GM12878 (cell line): ENCODE data around the gene HCST. TPM values are rescaled to one million over a fixed set of nuclear protein-coding genes. Genes with fewer than 3 reads are reported as not detected.

Source experiments
- ATAC-seq: fragments of 200-7000 bp; cut with Tn5 transposase; 3 replicates; pipeline ENCODE4 v1.9.1; 2020; ENCODE audit warnings: mild to moderate bottlenecking, moderate library complexity
- BruUV-seq: library from RNA; stranded (reverse); fragments of 400-500 nt; replicated peaks from 2 replicates; lab custom pipeline; 2021; lab: Mats Ljungman, UMichigan
- CTCF ChIA-PET: fragments of 300-600 bp; sonication (Branson Sonifier 250); formaldehyde crosslinking; extraction: SDS; loops from one replicate; lab custom pipeline; 2021; ENCODE audit warnings: inconsistent platforms; lab: Yijun Ruan, JAX
- POLR2A ChIA-PET: fragments of 350-600 bp; formaldehyde crosslinking; extraction: SDS; loops from one replicate; lab custom pipeline; 2021; ENCODE audit warnings: inconsistent platforms; lab: Charles Lee
- RAD21 ChIA-PET: fragments of 300-600 bp; sonication (Branson Sonifier 250); formaldehyde crosslinking; loops from one replicate; lab custom pipeline; 2023; ENCODE audit warnings: antibody characterized with exemption; ENCODE audit not compliant: unreplicated experiment; lab: Charles Lee
- SMC1A ChIA-PET: fragments of 300-600 bp; sonication (Branson Sonifier 250); formaldehyde crosslinking; loops from one replicate; lab custom pipeline; 2023; ENCODE audit not compliant: unreplicated experiment, uncharacterized antibody; lab: Charles Lee
- DNase-seq: peaks from one replicate; pipeline ENCODE4 v3.0.0-alpha.2; 2011; ENCODE audit warnings: low read depth, low spot score
- FAIRE-seq: peaks from 3 replicates; lab custom pipeline; 2011; peaks lifted over from hg19 to GRCh38; lab: Jason Lieb, UNC
- H2AFZ ChIP-seq: 2 replicates; pipeline ENCODE4 v1.6.0; 2011; ENCODE audit warnings: low read depth, low read length, control low read depth; ENCODE audit not compliant: control insufficient read depth
- H3K27ac ChIP-seq: 2 replicates; pipeline ENCODE4 v1.5.1; 2011; ENCODE audit warnings: control low read depth; ENCODE audit not compliant: control insufficient read depth, insufficient read depth
- H3K27me3 ChIP-seq, 2 experiments: replicated peaks in 1 of 2; 2 replicates each; pipeline versions ENCODE4 v1.6.0 to v1.6.1; 2011; ENCODE audit warnings: low read length in 1 of 2; ENCODE audit not compliant: control insufficient read depth in 2 of 2, insufficient read depth in 2 of 2
- H3K36me3 ChIP-seq, 2 experiments: 2 replicates each; pipeline ENCODE4 v1.5.1; 2011; ENCODE audit warnings: low read length in 1 of 2; ENCODE audit not compliant: control insufficient read depth in 2 of 2, insufficient read depth in 2 of 2
- H3K4me1 ChIP-seq: 2 replicates; pipeline ENCODE4 v1.6.1; 2011; ENCODE audit warnings: mild to moderate bottlenecking, low read length, moderate library complexity, mixed read lengths; ENCODE audit not compliant: control insufficient read depth, insufficient read depth
- H3K4me2 ChIP-seq: 2 replicates; pipeline ENCODE4 v1.6.0; 2011; ENCODE audit warnings: control low read depth; ENCODE audit not compliant: control insufficient read depth, insufficient read depth
- H3K4me3 ChIP-seq: fragments of 200-600 bp; sonication (generic); 2 replicates; pipeline ENCODE4 v1.5.1; 2016
- H3K79me2 ChIP-seq: 2 replicates; pipeline ENCODE4 v1.6.0; 2011; ENCODE audit warnings: low read length; ENCODE audit not compliant: control insufficient read depth, insufficient read depth
- H3K9ac ChIP-seq: 2 replicates; pipeline ENCODE4 v1.8.0; 2011; ENCODE audit warnings: low read length, control low read depth, mixed read lengths; ENCODE audit not compliant: control insufficient read depth, insufficient read depth
- H3K9me3 ChIP-seq: replicated peaks from 3 replicates; pipeline ENCODE4 v1.5.1; 2011; ENCODE audit warnings: mild to moderate bottlenecking, low read length; ENCODE audit not compliant: control insufficient read depth, insufficient read depth
- H4K20me1 ChIP-seq: 2 replicates; pipeline ENCODE4 v1.6.0; 2011; ENCODE audit not compliant: control insufficient read depth, insufficient read depth
- FOXK2 ChIP-seq: fragments of 450-650 bp; IDR thresholded peaks from 2 replicates; pipeline ENCODE4 v1.6.1; 2017; ENCODE audit warnings: mild to moderate bottlenecking, moderate library complexity
- HCFC1 ChIP-seq: fragments of 150-350 bp; IDR thresholded peaks from 2 replicates; pipeline ENCODE4 v1.6.1; 2014; ENCODE audit warnings: low read length
- MEF2B ChIP-seq: fragments of 450-650 bp; IDR thresholded peaks from 2 replicates; pipeline ENCODE4 v1.6.1; 2018; ENCODE audit warnings: mild to moderate bottlenecking, moderate library complexity; ENCODE audit not compliant: partially characterized antibody, poor library complexity, severe bottlenecking
- RELA ChIP-seq: fragments of 450-650 bp; IDR thresholded peaks from 2 replicates; pipeline ENCODE4 v1.8.0; 2014; ENCODE audit warnings: borderline replicate concordance; ENCODE audit not compliant: partially characterized antibody
- SPI1 ChIP-seq: IDR thresholded peaks from 2 replicates; pipeline ENCODE4 v1.6.1; 2011; ENCODE audit warnings: low read depth, mild to moderate bottlenecking, low read length, moderate library complexity, borderline replicate concordance; ENCODE audit not compliant: insufficient read depth
- WGBS: methylation state at CpG from one replicate; pipeline ENCODE4 v1.1.6; 2016; ENCODE audit warnings: low lambda C conversion rate; ENCODE audit not compliant: insufficient replicate concordance, insufficient coverage; ENCODE audit errors: missing lambda C conversion rate; 5-methylcytosine and 5-hydroxymethylcytosine counted together
- in situ Hi-C: fragments of 300-500 bp; cut with MboI; formaldehyde crosslinking; loops from 9 replicates; pipeline ENCODE4 v1.14.3; 2018; ENCODE audit warnings: mixed read lengths
- intact Hi-C: fragments of 100-400 bp; cut with micrococcal nuclease; formaldehyde crosslinking; loops from one replicate; pipeline ENCODE4 v1.14.2; 2022; ENCODE audit not compliant: unreplicated experiment
- polyA plus RNA-seq, 11 experiments: library from polyadenylated mRNA; depleted of rRNA in 4 of 11; unstranded in 6 of 11; stranded (reverse) in 5 of 11; fragments of >200 nt; fragmentation: Nextera tagmentation in 4 of 11; fragmentation: Illumina TruSeq in 1 of 11; extraction: Ambion mirVana in 4 of 11; extraction: Trizol in 1 of 11; gene quantifications; 1 replicate in 1 of 11; 2 replicates in 10 of 11; pipeline versions ENCODE4 v1.2.1 to v1.2.3, GENCODE V29; 2011 to 2016; ENCODE audit warnings: inconsistent platforms in 2 of 11, missing spikeins in 2 of 11, low read depth in 1 of 11
- total RNA-seq, 4 experiments: library from RNA; depleted of rRNA in 3 of 4; stranded (reverse); fragments of >200 nt in 3 of 4; fragmentation: Illumina TruSeq in 1 of 4; extraction: Trizol in 1 of 4; gene quantifications; 2 replicates each; pipeline versions ENCODE4 v1.2.1 to v1.2.3, GENCODE V29; 2013 to 2021
- TF ChIP-seq, protein P1 (sequence below): fragments of 450-650 bp; IDR thresholded peaks from 2 replicates; pipeline ENCODE4 v1.6.1; 2017; ENCODE audit warnings: mild to moderate bottlenecking, low read depth, inconsistent platforms; ENCODE audit not compliant: poor library complexity, severe bottlenecking

HCST gene
- total and polyA plus RNA-seq, 10 of the 15 experiments (the other 5 are each of a cell fraction or from before 2014, with no cell fraction given), result 7.5 to 79.6 (median 33.6) TPM

GRCh38 chr19:35940839-35941238 lies 38.5 kb downstream of the HCST start (continued):
- TF ChIP-seq MEF2B, result no peak

- no peak overlapping the region for H3K4me3 ChIP-seq
- RAD21 ChIA-PET, result no interaction called here
- SMC1A ChIA-PET, result no interaction called here
- POLR2A ChIA-PET, result no interaction called here
- BruUV-seq, result no TSS peak
- no peaks in the 10 kb centered on the region for H3K36me3 ChIP-seq
- CTCF ChIA-PET, result no interaction called here
- no peaks in the 10 kb centered on the region for H3K4me1 ChIP-seq
- intact Hi-C loops, result no loop called here
- no peak overlapping the region for H3K27ac ChIP-seq
- 94% methylated on average over 3 of the region's 3 CpGs for WGBS
- in situ Hi-C loops, result no loop called here
- H3K27me3 ChIP-seq, result no peaks in the 10 kb centered on the region
- TF ChIP-seq RELA (no peak), SPI1 (no peak), HCFC1 (no peak), FOXK2 (no peak)
- TF ChIP-seq, protein P1, sequence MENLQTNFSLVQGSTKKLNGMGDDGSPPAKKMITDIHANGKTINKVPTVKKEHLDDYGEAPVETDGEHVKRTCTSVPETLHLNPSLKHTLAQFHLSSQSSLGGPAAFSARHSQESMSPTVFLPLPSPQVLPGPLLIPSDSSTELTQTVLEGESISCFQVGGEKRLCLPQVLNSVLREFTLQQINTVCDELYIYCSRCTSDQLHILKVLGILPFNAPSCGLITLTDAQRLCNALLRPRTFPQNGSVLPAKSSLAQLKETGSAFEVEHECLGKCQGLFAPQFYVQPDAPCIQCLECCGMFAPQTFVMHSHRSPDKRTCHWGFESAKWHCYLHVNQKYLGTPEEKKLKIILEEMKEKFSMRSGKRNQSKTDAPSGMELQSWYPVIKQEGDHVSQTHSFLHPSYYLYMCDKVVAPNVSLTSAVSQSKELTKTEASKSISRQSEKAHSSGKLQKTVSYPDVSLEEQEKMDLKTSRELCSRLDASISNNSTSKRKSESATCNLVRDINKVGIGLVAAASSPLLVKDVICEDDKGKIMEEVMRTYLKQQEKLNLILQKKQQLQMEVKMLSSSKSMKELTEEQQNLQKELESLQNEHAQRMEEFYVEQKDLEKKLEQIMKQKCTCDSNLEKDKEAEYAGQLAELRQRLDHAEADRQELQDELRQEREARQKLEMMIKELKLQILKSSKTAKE, result no peak
- no peak for ATAC-seq
- H3K4me2 ChIP-seq, result no peak overlapping the region
- H4K20me1 ChIP-seq, result no peaks in the 10 kb centered on the region
- FAIRE-seq, result no peak
- no peaks in the 10 kb centered on the region for H3K9me3 ChIP-seq
- no peak overlapping the region for H3K9ac ChIP-seq
- DNase-seq, result no peak
- H2AFZ ChIP-seq, result no peak overlapping the region
- H3K79me2 ChIP-seq, result no peaks in the 10 kb centered on the region
Measured at GRCh38 chr19:35942235-35942634, 39.9 kb downstream of the HCST start.
